ENCODE data around the gene ADCY2.

Gene ADCY2

DNA sequence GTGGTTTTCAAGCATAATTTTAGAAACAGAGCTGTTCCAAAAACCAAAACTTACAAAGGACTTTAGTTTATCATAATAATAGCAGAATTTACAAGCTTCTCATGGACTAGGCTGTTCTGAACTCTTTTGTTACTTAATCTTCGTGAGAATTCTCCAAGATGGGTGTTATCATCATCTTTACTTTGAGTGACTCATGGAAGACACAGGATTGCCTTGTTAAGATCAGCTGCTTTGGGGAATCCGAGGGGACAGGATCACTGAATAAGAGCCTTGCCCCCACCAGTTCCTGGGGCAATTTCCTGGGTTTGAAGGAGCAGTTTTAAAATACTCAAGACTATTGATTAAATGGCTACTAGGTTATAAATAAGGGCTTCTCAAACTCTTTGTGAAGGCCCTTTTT, 374.5 kb downstream of the ADCY2 start:
- H3K4me3 ChIP-seq (ENCODE audit: low read depth, low read length): no peak overlapping the region
- TF ChIP-seq, protein P1, sequence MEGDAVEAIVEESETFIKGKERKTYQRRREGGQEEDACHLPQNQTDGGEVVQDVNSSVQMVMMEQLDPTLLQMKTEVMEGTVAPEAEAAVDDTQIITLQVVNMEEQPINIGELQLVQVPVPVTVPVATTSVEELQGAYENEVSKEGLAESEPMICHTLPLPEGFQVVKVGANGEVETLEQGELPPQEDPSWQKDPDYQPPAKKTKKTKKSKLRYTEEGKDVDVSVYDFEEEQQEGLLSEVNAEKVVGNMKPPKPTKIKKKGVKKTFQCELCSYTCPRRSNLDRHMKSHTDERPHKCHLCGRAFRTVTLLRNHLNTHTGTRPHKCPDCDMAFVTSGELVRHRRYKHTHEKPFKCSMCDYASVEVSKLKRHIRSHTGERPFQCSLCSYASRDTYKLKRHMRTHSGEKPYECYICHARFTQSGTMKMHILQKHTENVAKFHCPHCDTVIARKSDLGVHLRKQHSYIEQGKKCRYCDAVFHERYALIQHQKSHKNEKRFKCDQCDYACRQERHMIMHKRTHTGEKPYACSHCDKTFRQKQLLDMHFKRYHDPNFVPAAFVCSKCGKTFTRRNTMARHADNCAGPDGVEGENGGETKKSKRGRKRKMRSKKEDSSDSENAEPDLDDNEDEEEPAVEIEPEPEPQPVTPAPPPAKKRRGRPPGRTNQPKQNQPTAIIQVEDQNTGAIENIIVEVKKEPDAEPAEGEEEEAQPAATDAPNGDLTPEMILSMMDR (IDR thresholded peaks at IDR 0.05; ENCODE audit: borderline replicate concordance, insufficient read depth, low read depth, low read length): no peak

DNA sequence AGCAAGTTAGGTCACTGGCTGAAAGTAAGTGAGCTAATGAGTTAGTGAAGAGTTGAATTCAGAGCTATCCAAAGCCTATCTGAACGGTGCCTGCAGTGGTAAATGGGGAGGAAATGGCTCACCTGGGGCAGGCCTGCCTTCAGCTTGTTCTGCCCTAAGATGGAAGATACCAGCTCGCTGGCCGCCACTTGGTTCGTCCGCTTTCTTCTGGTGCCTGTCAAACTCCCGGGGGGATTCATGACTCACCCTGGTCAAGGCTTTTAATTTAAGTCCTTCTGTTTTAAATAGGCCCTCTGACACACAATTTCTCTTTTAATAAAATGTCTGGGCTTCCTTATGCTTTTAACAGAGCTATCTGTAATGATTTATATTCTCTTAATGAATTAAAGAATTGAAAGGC, 376.2 kb downstream of the ADCY2 start:
- TF ChIP-seq, protein P1 (IDR thresholded peaks at IDR 0.05; ENCODE audit: borderline replicate concordance, insufficient read depth, low read depth, low read length): no peak
- no peak overlapping the region for H3K4me3 ChIP-seq (ENCODE audit: low read depth, low read length)

GRCh38 chr5:7773178-7773577, 377.2 kb downstream of the ADCY2 start:
- H3K4me3 ChIP-seq (ENCODE audit: low read depth, low read length): no peak overlapping the region
- TF ChIP-seq, protein P1 (IDR thresholded peaks at IDR 0.05; ENCODE audit: borderline replicate concordance, insufficient read depth, low read depth, low read length): no peak

GRCh38 chr5:7776442-7776841, 380.5 kb downstream of the ADCY2 start:
- no peak overlapping the region for H3K4me3 ChIP-seq (ENCODE audit: low read depth, low read length)
- TF ChIP-seq, protein P1 (IDR thresholded peaks at IDR 0.05; ENCODE audit: borderline replicate concordance, insufficient read depth, low read depth, low read length): no peak

GRCh38 chr5:7779019-7780005, 383.4 kb downstream of the ADCY2 start:
- no peak overlapping the region for H3K4me3 ChIP-seq (ENCODE audit: low read depth, low read length)
- TF ChIP-seq, protein P1 (IDR thresholded peaks at IDR 0.05; ENCODE audit: borderline replicate concordance, insufficient read depth, low read depth, low read length): no peak

DNA sequence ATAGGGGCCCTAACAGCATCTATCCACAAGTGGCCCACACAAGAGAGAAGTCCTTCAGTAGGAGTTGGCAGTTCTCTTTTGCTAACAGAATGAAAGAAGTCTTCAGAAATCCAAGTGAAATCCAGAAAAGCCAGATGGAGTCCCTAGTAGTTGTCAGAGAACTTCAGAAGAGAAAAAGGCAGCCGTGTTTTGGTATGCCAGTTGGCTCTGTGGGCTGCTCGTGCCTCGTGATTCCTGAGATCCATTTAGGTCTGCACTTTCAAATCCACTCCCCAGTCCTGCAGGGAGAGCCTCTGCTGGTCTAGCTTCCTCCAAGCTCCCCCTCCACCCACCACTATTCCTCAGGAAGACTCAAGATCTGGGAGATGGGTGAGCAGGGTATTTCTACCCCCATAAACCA, 386.0 kb downstream of the ADCY2 start:
- no peak overlapping the region for H3K4me3 ChIP-seq (ENCODE audit: low read depth, low read length)
- TF ChIP-seq, protein P1 (IDR thresholded peaks at IDR 0.05; ENCODE audit: borderline replicate concordance, insufficient read depth, low read depth, low read length): no peak
